SK-N-SH (cell line): ENCODE measurements around the gene CYP2A7. TPM values are rescaled to one million over a fixed set of nuclear protein-coding genes. Genes with fewer than 3 reads are reported as not detected.

Experiments used
- CTCF ChIA-PET: fragments of 300-600, 350-600 bp; formaldehyde crosslinking; extraction: SDS; loops from one replicate; lab custom pipeline; 2021; lab: Yijun Ruan, JAX
- POLR2A ChIA-PET: fragments of 350-600 bp; sonication (Branson Sonifier 250); formaldehyde crosslinking; extraction: SDS; loops from one replicate; lab custom pipeline; 2020; ENCODE audit warnings: antibody characterized with exemption, inconsistent platforms; lab: Yijun Ruan, JAX
- DNase-seq: peaks from one replicate; pipeline ENCODE4 v3.0.0; 2012
- H2AFZ ChIP-seq: fragments of 200-600 bp; sonication (generic); 2 replicates; pipeline ENCODE4 v1.8.1; 2016; ENCODE audit warnings: antibody characterized with exemption, mild to moderate bottlenecking, low read depth
- H3F3A ChIP-seq: fragments of 200-600 bp; sonication (generic); replicated peaks from 2 replicates; pipeline ENCODE3; 2016; ENCODE audit warnings: antibody characterized with exemption, mild to moderate bottlenecking; ENCODE audit not compliant: insufficient read depth
- H3K27ac ChIP-seq, 2 experiments: fragments of 200-500 bp in 1 of 2; fragments of 200-600 bp in 1 of 2; sonication (Bioruptor generic) in 1 of 2; sonication (generic), shearing (Covaris generic) in 1 of 2; 2 replicates each; pipeline versions ENCODE4 v1.5.1 to v1.6.1; 2014 to 2016; ENCODE audit warnings: low read depth in 2 of 2, inconsistent platforms in 1 of 2, low read length in 1 of 2, mild to moderate bottlenecking in 1 of 2, mixed read lengths in 1 of 2
- H3K27me3 ChIP-seq: fragments of 200-600 bp; sonication (generic), shearing (Covaris generic); 2 replicates; pipeline ENCODE4 v1.6.1; 2016; ENCODE audit warnings: mixed run types; ENCODE audit not compliant: insufficient read depth
- H3K36me3 ChIP-seq, 2 experiments: fragments of 200-500 bp in 1 of 2; fragments of 200-600 bp in 1 of 2; sonication (Bioruptor generic) in 1 of 2; sonication (generic) in 1 of 2; replicated peaks in 1 of 2; 2 replicates each; pipeline versions ENCODE3 to v1.5.1; 2014 to 2016; ENCODE audit warnings: low read length in 1 of 2, mild to moderate bottlenecking in 1 of 2; ENCODE audit not compliant: insufficient read depth in 2 of 2, control insufficient read depth in 1 of 2
- H3K4me1 ChIP-seq, 2 experiments: fragments of 200-500 bp in 1 of 2; fragments of 200-600 bp in 1 of 2; sonication (Bioruptor generic) in 1 of 2; sonication (generic), shearing (Covaris generic) in 1 of 2; 2 replicates each; pipeline versions ENCODE4 v1.5.1 to v1.6.1; 2014 to 2016; ENCODE audit warnings: low read depth in 1 of 2, low read length in 1 of 2, mixed run types in 1 of 2; ENCODE audit not compliant: insufficient read depth in 2 of 2, control insufficient read depth in 1 of 2
- H3K4me2 ChIP-seq: fragments of 200-600 bp; sonication (generic), shearing (Covaris generic); 2 replicates; pipeline ENCODE4 v1.6.1; 2017; ENCODE audit warnings: mixed run types
- H3K4me3 ChIP-seq, 2 experiments: fragments of 200-500 bp in 1 of 2; fragments of 200-600 bp in 1 of 2; sonication (Bioruptor generic) in 1 of 2; sonication (generic), shearing (Covaris generic) in 1 of 2; 2 replicates each; pipeline versions ENCODE4 v1.5.1 to v1.8.1; 2014 to 2016; ENCODE audit warnings: low read depth in 2 of 2, inconsistent platforms in 1 of 2, low read length in 1 of 2, mild to moderate bottlenecking in 1 of 2, mixed read lengths in 1 of 2, moderate library complexity in 1 of 2
- H3K79me2 ChIP-seq: fragments of 200-600 bp; sonication (generic); 2 replicates; pipeline ENCODE4 v1.8.1; 2017; ENCODE audit warnings: mild to moderate bottlenecking; ENCODE audit not compliant: insufficient read depth
- H3K9ac ChIP-seq: fragments of 200-600 bp; sonication (generic); 2 replicates; pipeline ENCODE4 v1.6.1; 2017; ENCODE audit warnings: mixed run types
- H3K9me2 ChIP-seq: fragments of 200-600 bp; sonication (generic); 2 replicates; pipeline ENCODE4 v1.6.1; 2017; ENCODE audit warnings: mixed run types
- H3K9me3 ChIP-seq: fragments of 200-600 bp; sonication (generic); 2 replicates; pipeline ENCODE4 v1.6.1; 2017; ENCODE audit warnings: mixed run types, mild to moderate bottlenecking, moderate library complexity
- H4K20me1 ChIP-seq: fragments of 200-600 bp; sonication (generic); 2 replicates; pipeline ENCODE4 v1.6.1; 2017; ENCODE audit warnings: mild to moderate bottlenecking, mixed run types; ENCODE audit not compliant: insufficient read depth
- CTCF ChIP-seq: fragments of 200-600 bp; sonication (generic); IDR thresholded peaks from 2 replicates; pipeline ENCODE4 v1.6.1; 2017; ENCODE audit warnings: antibody characterized with exemption, mild to moderate bottlenecking, moderate library complexity
- FOXM1 ChIP-seq: IDR thresholded peaks from 2 replicates; pipeline ENCODE4 v1.4.0; 2012; ENCODE audit warnings: low read depth, mild to moderate bottlenecking
- GATA2 ChIP-seq: sonication (generic); formaldehyde crosslinking; IDR thresholded peaks from 2 replicates; pipeline ENCODE4 v1.5.0; 2020; ENCODE audit warnings: mild to moderate bottlenecking, missing genetic modification reagents
- IRF3 ChIP-seq: fragments of 150-350 bp; IDR thresholded peaks from 2 replicates; pipeline ENCODE4 v1.6.1; 2016; ENCODE audit warnings: mild to moderate bottlenecking, low read depth, low read length
- RAD21 ChIP-seq: IDR thresholded peaks from 2 replicates; pipeline ENCODE4 v1.6.1; 2012; ENCODE audit warnings: mild to moderate bottlenecking, low read length
- RFX5 ChIP-seq: IDR thresholded peaks from 2 replicates; pipeline ENCODE4 v1.6.1; 2012; ENCODE audit warnings: mild to moderate bottlenecking, improper control_type of control experiment, low read length
- RXRA ChIP-seq: IDR thresholded peaks from 2 replicates; pipeline ENCODE4 v1.4.0; 2012; ENCODE audit warnings: low read depth, mild to moderate bottlenecking, borderline replicate concordance
- TEAD4 ChIP-seq: IDR thresholded peaks from 2 replicates; pipeline ENCODE4 v1.4.0; 2012; ENCODE audit warnings: mild to moderate bottlenecking, borderline replicate concordance; ENCODE audit not compliant: insufficient read depth
- WGBS: methylation state at CpG from one replicate; pipeline ENCODE4 v1.1.6; 2017; ENCODE audit warnings: low lambda C conversion rate; 5-methylcytosine and 5-hydroxymethylcytosine counted together
- polyA plus RNA-seq, 3 experiments: library from polyadenylated mRNA; depleted of rRNA; stranded (reverse); fragments of >200 nt; gene quantifications; 2 replicates each; pipeline ENCODE4 v1.2.3, GENCODE V29; 2012

The CYP2A7 gene
- polyA plus RNA-seq, 1 of the 3 experiments (the other 2 are of a cell fraction) = not detected

DNA sequence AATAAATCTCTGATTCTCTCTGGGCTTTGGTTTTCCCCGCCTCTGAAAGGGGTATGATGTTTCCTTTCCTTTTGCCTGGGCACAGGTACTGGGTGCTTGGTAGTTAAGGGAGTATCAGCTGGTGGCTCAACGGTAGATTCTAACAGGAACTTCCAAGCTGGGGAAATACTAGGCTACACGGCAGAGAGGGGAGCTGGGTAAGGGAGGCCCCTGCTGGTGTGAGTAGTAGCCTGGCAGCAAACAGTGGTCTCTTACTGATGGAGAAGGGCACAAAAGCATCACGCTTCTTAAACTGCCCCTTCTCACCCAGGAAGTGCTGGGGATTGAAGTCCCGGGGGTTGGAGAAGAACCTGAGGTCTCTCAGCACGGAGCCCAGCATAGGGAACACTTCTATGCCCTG lies 26.9 kb upstream of the CYP2A7 start:
- H3K79me2 ChIP-seq = no peaks in the 10 kb centered on the region
- no peak for TF ChIP-seq RXRA
- TF ChIP-seq GATA2 = no peak
- no peaks in the 10 kb centered on the region for H3K9me2 ChIP-seq
- POLR2A ChIA-PET = no interaction called here
- H3K9ac ChIP-seq = no peak overlapping the region
- H3K27me3 ChIP-seq = peaks cover 69% of the 10 kb centered on the region
- H3K36me3 ChIP-seq = no peaks in the 10 kb centered on the region
- CTCF ChIA-PET = no interaction called here
- no peaks in the 10 kb centered on the region for H3K9me3 ChIP-seq
- no peak overlapping the region for H3K4me2 ChIP-seq
- 19% methylated on average over 6 of the region's 6 CpGs for WGBS
- no peak overlapping the region for H3K27ac ChIP-seq
- H3F3A ChIP-seq = no peaks in the 10 kb centered on the region
- DNase-seq = no peak
- no peak overlapping the region for H2AFZ ChIP-seq
- H4K20me1 ChIP-seq = no peaks in the 10 kb centered on the region
- no peaks in the 10 kb centered on the region for H3K4me1 ChIP-seq
- no peak overlapping the region for H3K4me3 ChIP-seq

DNA sequence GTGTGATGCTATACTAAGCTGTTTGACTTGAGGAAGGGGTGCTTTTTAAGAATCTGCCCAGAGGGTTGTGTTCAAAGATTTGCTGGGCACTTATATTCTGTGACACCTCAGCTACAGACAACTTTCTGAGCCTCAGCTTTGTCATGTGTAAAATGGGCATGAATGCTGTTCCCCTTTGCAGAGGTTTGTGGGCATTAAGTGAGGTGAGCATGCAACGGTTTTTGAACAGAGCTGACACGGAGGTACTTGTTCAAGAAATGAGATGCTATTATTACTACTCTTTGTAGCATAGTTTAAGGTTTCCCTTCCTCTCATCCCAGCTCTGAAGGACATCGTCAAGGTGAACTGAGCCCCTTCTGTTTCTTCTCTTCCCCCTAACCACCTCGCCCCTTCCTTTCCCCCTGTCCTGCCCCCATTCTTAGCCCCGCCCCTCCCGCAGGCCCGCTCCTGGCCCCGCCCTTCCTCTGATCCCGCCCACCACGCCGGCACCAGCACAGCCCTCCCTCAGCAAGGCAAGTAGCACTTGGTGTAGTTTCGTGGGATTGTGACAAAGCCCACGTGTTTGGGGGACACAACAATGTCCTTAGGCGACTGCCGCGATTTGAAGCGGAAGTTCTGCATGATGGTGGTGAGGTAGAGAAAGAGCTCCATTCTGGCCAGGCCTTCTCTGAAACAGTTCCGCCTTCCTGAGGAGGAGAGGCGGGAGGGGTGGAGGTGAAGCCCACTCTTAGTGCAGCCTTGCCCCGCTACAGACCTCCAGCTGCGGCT lies 26.1 kb upstream of the CYP2A7 start:
- WGBS = 17% methylated on average over 21 of the region's 21 CpGs
- no peaks in the 10 kb centered on the region for H3K9me3 ChIP-seq
- no peak for TF ChIP-seq CTCF
- TF ChIP-seq GATA2 = no peak
- TF ChIP-seq FOXM1 = no peak
- TF ChIP-seq TEAD4 = no peak
- TF ChIP-seq IRF3 = no peak
- no peak for TF ChIP-seq RFX5
- no peak for TF ChIP-seq RAD21
- TF ChIP-seq, all 33 proteins: peak for 0
- Histone ChIP-seq H3K36me3 (no peaks in the 10 kb centered on the region), H2AFZ (no peak overlapping the region), H3K27ac (no peak overlapping the region), H3F3A (no peaks in the 10 kb centered on the region), H3K27me3 (peaks cover 63% of the 10 kb centered on the region), H3K4me1 (no peaks in the 10 kb centered on the region), H3K79me2 (no peaks in the 10 kb centered on the region), H3K9me2 (no peaks in the 10 kb centered on the region), H4K20me1 (no peaks in the 10 kb centered on the region), H3K9ac (no peak overlapping the region), H3K4me2 (no peak overlapping the region), H3K4me3 (no peak overlapping the region)
- DNase-seq = no peak
- ChIA-PET POLR2A (no interaction called here), CTCF (no interaction called here)
